ENCODE measurements around the gene CACHD1.

CACHD1 gene

DNA sequence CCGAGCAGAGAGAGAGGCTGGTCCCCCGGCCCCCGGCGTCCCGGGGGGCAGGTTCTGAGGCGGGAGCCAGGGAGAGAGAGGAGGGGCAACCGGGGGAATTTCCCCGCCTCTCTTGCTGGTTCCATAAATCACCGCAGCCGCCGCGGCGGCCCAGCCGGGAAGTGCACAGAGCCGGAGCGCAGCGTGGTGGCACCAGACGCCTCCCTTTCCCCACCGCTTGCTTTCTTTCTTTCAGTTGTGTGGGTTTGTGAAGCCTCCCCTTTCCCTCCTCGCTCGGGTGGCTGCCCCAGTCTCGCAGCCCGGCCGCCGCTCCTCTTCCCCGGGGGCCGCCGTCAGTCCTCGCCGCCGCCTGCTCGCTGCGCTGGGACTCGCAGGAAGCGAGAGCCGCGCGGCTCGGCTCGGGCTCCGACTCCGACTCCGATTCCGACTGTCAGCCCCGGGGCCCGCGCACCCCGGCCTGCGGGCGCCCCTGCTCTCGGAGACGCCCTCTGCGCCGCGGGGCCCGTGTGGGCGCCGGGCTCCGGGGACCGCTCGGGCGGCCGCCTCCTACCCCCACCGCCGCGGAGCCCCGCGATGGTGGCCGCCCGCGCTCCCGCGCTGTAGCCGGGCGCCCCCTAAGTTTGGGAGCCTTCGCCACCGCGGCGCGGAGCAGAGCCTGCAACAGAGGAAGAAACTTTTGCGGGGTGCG is at the start of gene CACHD1:
Gene CACHD1 (plus strand): TSS at position 153 of the 688 bp plus-strand sequence. CDS start 616 bp downstream, outside the sequence.
- DNase-seq: peak; percentile 67

DNA sequence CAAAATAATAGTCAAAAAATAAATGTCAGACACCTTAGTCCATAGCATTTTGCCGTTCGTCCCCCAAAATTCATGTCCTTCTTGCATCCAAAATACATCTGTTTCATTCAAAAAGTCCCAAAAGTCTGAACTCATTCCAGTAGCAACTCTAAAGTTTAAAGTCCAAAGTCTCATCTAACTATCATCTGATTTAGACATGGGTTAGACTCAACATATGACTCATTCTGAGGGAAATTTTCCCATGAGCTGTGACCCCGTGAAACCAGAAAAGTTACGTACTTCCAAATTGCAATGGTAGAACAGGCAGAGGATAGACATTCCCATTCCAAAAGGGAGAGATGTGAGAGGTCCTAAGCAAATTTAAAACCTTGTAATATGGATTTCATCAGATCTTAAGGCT is 48.6 kb upstream of the CACHD1 start:
- DNase-seq: no peak

DNA sequence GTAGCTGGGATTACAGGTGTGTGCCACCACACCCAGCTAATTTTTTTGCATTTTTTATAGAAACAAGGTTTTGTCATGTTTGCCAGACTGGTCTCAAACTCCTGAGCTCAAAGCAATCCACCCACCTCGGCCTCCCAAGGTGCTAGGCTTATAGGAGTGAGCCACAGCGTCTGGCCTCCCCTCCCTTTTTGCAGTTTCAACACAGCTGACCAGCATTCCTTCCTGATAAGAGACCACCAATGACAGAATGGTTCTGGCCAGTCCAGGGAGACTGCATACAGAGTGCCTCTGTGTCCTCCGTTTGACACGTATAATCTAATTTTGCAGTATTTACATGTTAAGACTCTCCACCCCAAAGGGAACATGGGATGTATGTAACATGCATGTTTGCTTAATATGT is 46.4 kb upstream of the CACHD1 start:
- no peak for DNase-seq

DNA sequence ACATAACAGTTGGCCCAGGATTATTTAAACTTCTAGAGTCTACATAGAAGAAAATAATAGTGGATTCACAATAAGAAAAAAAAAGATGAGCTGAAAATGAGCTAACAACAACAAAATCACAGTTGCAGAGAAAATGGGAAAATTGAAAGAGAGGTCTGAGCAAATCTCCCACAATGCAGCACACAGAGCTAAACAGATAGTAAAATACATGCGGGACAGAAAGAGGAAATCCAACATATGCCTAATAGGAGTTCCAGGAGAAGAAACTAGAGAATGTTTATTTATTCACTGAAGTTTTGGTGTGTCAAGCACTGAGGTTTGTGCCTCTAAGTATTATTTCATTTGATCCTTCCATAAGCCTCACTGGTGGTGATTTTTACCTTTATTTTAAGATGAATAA is 45.5 kb upstream of the CACHD1 start:
- DNase-seq: no peak

DNA sequence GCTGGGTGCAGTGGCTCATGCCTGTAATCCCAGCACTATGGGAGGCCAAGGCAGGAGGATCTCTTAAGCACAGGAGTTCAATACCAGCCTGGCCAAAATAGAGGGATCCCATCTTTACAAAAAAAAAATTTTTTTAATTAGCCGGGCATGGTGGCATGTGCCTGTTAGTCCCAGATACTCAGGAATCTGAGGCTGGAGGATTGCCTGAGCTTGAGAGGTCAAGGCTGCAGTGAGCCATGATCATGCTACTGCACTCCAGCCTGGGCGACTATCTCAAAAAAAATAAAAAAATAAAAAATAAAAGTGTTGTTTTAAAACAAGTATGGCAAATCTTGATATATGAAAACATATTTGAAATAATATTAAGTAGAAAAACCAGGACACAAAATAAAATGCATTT is 44.4 kb upstream of the CACHD1 start:
- no peak for DNase-seq

DNA sequence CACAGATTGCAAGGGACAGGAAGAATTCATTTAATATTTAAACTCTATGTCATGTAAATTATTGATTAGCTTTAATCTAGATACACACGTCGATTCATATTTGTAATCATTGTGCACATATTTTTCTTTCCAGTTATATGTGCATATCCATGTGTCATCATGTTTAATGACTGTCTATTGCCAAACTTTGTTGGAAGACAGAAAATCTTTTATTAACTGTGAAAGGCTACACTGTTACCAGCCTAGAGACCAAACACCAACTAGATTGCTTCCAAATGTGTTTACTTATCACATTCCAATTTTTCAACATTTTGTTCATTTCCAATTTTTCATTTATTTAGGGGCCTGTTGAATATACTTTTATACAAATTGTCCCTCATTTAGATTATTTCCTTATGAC is 43.2 kb upstream of the CACHD1 start:
- no peak for DNase-seq

DNA sequence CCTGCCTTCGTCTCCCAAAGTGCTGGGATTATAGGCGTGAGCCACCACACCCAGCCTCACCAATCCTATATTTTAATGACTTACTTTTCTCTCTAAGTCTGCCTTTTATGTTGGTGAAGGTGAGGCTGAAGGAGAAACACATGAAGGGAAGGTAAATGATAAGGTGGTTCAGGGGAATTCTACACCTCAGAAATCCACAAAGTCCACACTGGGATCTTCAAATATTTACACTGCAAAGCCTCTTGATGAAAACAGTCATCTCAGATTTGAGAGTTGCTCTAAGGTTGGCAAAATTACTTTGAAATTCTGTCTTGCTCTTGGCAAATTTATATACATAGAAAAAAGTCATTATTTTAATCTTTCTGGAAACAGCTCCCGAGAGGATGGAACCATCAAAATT is 42.0 kb upstream of the CACHD1 start:
- DNase-seq: no peak

DNA sequence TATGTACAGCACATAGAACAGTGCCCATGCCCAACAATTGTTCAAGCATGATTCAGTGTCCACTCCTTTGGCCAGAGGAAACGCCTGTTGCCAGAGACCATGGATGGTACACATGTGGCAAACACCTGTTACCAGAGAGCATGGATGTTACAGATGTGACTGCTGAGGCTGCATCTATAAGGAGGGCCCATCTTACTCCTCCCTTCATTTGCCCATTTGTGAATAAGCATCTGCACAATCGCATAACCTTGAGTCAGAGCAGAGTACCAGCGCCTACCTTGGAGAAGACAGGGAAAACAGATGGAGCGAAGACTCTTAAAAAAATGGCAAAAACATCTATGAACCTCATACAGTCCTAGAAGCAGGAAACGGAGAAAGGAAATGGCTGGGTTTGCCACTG is 36.6 kb upstream of the CACHD1 start:
- DNase-seq: no peak

DNA sequence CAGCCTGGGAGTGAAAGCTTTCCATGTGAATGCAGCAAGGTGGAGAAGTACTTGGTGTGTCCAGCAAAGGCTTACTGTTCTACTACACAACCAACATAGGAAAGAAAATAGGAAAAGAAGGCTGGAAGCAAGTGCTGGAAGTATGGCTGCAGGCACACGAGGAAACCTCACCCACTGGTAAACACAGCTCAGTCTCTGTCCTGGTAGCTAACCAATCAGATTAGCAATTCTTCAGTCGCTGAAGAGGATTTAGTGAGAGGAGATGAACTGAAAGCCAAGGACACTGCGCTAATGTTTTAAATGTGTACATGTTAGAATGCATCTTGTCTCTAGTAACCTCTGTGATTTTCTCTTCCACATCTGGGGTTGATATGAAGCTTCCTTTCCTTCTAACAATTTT is 36.2 kb upstream of the CACHD1 start:
- no peak for DNase-seq

DNA sequence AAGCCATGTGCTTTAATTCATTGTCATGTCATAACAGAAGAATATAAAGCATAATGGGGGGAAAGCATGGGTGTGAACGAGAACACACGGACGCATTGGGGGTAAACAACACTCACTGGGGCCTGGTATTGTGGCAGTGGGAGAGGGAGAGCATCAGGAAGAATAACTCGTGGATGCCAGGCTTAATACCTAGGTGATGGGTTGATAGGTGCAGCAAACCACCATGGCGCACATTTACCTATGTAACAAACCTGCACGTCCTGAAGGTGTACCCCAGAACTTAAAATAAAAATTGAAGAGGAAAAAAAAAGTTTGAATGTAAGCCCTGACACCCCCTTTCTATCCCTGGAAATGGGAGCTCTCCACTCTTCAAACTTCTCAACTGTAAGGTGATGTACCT is 34.9 kb upstream of the CACHD1 start:
- no peak for DNase-seq

DNA sequence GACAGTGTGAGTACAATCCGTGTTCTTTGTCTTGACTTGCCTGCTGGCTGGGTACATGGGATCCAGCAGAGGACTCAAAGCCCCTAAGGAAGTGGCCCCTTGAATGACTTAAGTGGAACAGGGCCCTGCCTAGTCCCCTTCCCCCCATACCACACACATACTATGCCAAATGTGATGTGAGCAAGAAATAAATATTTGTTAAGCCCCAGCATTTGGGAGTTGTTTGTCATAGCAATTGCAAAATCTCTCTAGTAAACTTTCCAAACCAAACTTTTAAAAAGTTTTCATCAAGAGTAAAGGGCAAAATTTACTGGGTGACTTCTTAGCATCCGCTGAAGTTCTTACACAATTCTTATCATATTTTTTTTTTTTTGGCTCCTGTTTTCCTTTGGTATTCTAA is 32.5 kb upstream of the CACHD1 start:
- no peak for DNase-seq

DNA sequence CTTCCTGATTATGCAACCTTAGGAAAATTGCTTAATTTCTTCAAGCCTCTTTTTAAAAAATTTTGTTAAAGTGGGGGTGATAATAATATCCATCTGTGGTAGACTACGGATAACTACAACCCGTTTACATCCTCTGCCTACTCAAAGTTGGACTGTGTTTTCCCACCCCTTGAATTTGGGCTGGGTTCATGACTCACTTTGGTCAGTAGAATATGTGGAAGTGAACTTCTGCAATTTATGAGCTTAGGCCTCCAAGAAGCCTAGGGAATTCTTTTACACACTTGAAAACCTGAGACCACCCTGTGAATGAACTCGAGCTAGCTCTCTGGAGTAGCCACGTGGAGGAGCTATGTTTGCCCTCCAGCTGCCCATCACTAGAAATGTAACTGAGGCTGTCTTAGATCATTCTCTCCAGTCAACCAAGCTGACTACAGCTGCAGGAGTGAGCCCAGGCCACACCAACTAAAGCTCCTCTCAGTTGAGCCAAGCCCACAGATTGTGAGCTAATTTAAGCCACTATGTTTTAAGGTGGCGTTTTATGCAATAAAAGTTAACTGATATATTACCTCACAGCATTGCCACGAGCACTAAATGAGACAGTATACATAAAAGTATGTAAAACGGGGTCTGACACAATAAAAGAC is 29.6 kb upstream of the CACHD1 start:
- DNase-seq: no peak

DNA sequence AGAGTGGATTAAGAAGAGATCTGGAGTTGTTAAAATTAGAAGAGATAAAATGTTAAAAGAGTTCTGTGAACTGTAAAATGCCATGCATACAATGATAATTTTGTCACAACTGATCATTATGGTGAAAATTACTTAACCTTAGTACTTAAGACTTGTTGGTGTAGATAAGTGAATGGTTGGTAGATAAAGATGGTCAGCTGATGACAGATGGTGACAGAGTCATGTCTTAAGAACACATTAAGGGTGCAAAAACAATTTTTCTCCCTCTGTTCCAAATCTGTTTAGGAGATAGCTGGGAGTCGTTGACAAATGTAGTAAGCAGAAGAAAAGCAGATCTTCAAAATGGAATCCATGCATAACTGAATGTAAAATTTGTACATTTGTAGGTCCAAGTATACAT is 18.5 kb upstream of the CACHD1 start:
- DNase-seq: no peak

DNA sequence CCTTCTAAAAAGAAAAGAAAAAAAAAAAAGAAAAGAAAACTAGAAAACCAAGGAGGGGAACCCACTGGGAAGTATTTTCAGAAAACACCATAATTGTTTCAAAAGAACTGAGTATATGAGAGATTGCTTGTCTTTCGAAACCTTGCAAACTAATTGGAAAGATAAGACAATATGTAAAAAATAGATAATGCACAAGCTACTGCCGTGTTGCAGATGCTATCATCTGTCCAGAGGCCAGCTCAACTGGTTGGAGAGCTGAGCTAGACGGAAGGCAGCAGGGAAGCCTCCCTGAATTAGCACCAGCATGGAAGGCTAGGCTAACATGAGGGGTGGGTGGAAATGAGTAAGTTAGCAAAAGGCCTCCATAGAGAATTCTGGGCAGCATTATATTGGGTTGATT is 16.2 kb upstream of the CACHD1 start:
- no peak for DNase-seq

DNA sequence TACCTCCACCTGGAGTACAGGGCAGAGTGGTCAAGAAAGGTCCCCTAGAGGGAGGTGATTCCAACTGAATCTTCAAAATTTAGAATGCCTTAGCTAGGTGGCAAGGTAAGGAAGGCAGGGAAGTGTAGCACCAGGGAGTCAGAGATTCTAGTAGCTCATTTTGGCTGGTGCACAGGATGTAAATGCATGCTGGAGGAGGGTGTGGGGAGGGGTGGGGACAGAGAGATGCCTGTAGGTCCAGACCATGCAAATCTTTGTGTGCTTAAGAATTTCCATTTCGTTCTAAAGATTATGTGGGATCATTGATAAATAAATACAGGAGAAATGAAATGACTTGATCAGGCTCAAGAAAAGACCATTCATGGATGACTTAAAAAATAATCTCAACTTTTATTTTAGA is 11.0 kb upstream of the CACHD1 start:
- no peak for DNase-seq

DNA sequence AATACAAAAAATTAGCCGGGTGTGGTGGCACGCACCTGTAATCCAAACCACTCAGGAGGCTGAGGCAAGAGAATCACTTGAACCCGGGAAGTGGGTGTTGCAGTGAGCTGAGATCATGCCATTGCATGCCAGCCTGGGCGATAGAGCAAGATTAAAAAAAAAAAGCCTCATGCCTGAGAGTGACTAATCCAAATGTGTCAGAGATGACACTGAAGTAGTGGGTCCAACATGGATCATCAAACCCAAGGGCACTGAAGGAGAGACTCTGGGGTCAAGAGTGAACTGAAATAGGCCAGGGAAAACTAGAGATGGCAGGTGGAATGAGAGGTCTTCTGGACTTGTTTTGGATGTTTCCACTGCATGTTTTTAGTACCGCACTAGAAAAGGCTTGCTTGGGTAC is 10.2 kb upstream of the CACHD1 start:
- no peak for DNase-seq

DNA sequence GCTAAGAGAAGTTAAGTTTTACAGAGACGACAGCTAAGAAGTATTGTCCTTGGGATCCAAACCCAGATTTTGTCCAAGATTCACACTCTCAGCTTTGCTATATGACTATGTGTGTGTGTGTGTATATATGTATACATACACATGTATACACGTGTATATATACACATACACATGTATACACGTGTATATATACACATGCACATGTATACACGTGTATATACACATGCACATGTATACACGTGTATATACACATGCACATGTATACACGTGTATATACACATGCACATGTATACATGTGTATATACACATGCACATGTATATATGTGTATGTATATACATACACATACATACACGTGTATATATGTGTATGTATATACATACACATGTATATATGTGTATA is 3.9 kb upstream of the CACHD1 start:
- no peak for DNase-seq

DNA sequence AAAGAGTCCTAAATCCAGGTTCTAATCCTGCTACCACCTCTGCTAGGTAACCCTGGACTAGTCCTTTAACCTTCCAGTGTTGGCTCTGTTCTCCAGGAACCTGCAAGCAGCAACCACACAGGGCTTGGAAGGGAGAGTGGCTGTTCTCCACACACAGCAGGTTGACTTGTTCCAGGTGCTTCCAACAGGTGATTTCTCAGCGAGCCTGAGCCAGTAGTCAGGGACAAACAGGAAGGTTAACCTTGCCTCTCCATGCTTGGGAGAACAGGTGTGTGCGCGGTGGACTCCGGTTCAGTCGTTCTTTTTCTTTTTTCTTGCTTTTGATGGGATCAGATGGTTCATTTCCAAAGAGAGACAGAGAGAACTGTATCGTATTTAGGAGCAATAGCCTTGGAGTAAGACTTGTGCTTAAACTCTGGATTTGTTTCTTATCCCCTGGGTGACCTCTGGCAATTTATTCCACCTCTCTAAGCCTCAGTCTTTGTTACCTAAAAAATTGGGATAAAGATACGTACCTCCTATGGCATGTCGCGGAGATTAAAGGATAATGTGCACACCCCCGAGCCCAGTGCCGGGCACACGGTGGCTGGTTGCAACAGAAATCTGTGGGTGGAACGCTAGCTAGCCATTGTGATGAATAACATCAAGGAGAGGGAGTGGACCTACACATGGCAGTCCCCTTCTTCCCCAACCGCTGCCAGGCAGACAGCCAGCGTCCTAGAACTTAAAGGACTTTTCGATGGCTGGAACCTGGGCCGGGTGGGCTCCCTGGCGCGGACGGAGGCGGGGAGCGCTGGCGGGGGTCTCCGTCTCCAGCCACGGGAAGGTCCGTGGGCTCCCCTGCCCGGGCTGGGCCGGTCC is 583 bp upstream of the CACHD1 start:
- no peak for DNase-seq

DNA sequence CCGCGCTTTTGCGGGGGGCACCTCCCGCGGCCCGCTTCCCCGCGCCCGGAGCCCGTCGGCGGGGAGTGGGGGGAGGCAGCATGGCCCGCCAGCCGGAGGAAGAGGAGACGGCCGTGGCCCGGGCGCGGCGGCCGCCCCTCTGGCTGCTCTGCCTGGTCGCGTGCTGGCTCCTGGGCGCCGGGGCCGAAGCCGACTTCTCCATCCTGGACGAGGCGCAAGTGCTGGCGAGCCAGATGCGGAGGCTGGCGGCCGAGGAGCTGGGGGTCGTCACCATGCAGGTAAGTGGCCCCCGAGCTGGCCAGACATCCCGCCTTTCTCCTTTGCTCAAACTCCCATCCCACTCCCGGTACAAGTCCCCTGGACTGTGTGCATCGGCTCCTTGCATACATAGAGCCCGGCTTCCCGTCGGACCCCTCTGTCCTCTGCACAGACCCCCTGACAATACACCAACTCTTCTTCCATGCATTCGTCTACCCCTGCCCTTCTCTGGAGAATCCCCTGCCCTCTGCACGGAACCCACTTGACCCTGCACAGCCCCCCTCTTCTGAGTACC is 812 bp downstream of the CACHD1 start:
- DNase-seq: no peak

DNA sequence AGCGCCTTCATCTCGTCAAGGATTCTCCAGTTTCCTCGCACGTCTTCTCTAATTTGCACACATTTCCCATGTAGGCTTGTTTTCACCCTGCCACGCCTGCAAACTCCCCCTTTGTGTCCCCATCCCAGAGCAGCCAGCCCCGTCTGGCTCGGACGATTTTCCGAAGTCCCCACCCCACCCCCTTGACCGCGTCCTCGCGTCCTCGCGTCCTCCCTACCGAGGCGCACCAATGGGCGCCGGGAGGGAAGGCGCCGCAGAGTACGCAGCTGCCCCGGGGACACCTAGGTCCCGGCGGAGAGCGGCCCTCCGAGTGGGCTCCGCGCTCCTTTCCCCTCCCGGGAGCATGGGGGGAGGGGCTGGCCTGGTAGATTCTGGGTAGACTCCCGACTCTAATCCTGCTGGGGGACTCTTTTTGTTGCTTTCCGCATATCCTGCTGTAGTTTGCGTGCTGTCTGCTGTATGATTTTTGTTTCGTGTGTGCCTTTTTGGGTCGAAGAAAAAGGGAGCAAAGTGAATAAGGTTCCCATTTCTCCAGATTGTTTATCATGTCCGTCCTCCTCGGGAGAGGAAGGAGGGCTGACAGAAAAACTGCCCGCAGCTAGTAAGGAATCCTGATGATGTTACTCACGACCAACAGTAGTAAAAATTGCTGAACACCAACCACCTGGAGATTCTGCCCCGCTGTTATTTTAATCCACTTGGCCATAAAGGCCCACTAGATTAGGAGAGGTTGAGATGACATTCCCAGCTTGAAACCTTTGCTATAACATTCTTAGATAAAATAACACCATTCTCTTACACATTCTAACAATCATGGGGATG is 1.5 kb downstream of the CACHD1 start:
- DNase-seq: no peak

DNA sequence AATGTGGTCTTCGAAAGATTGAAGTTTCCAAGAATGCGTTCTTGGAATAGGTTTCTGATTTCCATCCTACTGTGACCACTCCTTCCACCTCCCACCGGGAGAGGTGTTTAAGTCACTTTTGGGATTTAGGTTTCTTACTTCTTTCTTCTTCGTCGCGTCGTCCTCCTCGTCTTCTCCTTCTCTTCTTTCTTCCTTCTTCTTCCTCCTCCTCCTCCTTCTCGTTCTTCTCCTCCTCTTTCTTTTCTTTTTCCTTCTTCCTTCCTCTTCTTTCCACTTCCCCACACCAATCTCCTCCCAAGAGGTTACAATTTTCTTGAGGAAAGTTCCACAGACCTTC is 2.1 kb downstream of the CACHD1 start:
- no peak for DNase-seq

DNA sequence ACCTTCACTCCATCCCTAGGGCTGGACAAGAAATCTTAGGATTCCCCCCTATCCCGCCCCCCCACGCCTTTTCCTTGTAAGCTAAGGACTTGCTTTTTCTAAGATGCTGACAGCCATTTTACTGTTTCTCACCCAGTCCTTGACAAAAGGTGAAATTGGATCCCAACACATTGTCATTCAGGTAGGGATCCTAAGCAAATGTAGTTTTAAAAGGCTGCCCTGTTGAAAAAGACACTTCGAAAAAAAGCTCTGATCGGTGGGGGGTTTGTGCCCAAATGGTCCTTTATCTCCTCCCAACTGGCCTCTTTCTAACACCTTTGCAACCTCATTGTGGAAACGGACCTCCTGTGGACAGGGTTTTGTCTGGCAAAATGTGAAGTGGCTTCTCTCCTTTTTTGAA is 2.9 kb downstream of the CACHD1 start:
- DNase-seq: no peak

DNA sequence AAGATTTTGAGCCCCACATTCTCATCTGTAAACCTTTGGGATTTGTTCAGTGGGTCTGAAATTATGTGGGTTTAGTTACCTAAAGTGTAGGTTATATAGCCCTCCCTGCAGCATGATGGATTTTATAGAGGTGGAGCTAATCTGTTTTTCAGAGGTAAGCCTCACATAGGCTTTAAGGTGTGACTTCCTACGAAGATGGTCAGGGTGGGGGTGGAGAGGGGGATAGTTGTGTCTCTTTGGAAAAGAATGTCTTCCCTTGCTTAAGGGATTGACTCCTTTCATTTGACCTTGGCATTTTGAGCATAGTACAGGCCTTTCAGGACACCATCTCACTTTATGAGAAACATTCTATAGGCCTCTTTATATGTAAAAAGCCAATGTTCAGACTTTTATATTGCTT is 3.4 kb downstream of the CACHD1 start:
- DNase-seq: no peak
